HG02938 (cell line): ENCODE data around the gene TCEAL3.
"Not testable (repeated sequence)": the region's sequence is repeated elsewhere in the genome, so short reads cannot be mapped to it uniquely, and the experiment has no call there.

Experiments used
- ATAC-seq: cut with Tn5 transposase; IDR thresholded peaks from one replicate; pipeline ENCODE4 v1.9.1; 2021; ENCODE audit warnings: mild to moderate bottlenecking, moderate library complexity; ENCODE audit not compliant: unreplicated experiment

TCEAL3 gene

GRCh38 chrX:103659460-103659859 lies 51.7 kb downstream of the TCEAL3 start:
- ATAC-seq: not testable (repeated sequence)
